ENCODE measurements around the gene SPOCK3. TPM values are rescaled to one million over a fixed set of nuclear protein-coding genes. Genes with fewer than 3 reads are reported as not detected.

The SPOCK3 gene
- total RNA-seq, 2 experiments from 2014 or later: not detected

DNA sequence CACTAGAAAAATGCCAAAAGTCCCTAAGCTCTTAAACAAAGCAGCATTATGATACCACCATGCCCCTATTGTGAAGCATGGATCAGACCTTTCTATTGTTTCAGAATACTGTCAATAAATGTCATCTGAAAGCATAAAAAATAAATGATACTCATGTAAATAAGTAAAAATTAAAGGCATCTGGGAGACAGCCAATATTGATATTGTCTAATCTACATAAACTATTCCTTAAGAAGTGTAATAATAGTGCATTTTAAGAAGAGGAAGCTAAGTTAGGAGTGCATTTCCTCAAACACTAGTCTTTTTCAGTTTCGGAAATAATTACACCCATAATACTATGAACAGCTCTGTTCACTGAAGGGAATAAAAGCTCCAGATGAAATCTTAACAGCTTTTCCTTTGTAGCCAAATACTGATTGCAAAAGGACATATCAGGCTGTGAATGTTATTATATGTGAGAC, 181.6 kb downstream of the SPOCK3 start:
- no peak overlapping the region for H3K27ac ChIP-seq (ENCODE audit: low read depth, low read length, poor library complexity, severe bottlenecking)
- H3K9me3 ChIP-seq (ENCODE audit: low read length): no peaks in the 10 kb centered on the region
- BruUV-seq (replicated peaks): no TSS peak
- no peaks in the 10 kb centered on the region for H3K36me3 ChIP-seq (ENCODE audit: insufficient read depth, low read length)
- H3K4me3 ChIP-seq (ENCODE audit: low read depth, low read length, poor library complexity, severe bottlenecking): no peak overlapping the region
- no peak overlapping the region for H2AFZ ChIP-seq (ENCODE audit: low read length)
- POLR2A ChIA-PET: no interaction called here
- CTCF ChIA-PET (ENCODE audit: unreplicated experiment): no interaction called here
- H3K9me2 ChIP-seq (ENCODE audit: insufficient read depth, low read length): no peaks in the 10 kb centered on the region
- H3K4me1 ChIP-seq (ENCODE audit: insufficient read depth, low read length, poor library complexity, severe bottlenecking): no peaks in the 10 kb centered on the region
- H4K20me1 ChIP-seq (ENCODE audit: insufficient read depth, low read length): no peaks in the 10 kb centered on the region
- no peak overlapping the region for H3K4me2 ChIP-seq (ENCODE audit: low read length)
- H3K79me2 ChIP-seq (ENCODE audit: insufficient read depth, low read depth, low read length): no peaks in the 10 kb centered on the region
- DNase-seq (ENCODE audit: low spot score): no peak
- intact Hi-C loops (cut with micrococcal nuclease; ENCODE audit: unreplicated experiment): no loop called here
- no peak for TF ChIP-seq EZH2phosphoT487 (IDR thresholded peaks at IDR 0.05; ENCODE audit: borderline replicate concordance, low read depth, low read length)
- TF ChIP-seq, protein P1, sequence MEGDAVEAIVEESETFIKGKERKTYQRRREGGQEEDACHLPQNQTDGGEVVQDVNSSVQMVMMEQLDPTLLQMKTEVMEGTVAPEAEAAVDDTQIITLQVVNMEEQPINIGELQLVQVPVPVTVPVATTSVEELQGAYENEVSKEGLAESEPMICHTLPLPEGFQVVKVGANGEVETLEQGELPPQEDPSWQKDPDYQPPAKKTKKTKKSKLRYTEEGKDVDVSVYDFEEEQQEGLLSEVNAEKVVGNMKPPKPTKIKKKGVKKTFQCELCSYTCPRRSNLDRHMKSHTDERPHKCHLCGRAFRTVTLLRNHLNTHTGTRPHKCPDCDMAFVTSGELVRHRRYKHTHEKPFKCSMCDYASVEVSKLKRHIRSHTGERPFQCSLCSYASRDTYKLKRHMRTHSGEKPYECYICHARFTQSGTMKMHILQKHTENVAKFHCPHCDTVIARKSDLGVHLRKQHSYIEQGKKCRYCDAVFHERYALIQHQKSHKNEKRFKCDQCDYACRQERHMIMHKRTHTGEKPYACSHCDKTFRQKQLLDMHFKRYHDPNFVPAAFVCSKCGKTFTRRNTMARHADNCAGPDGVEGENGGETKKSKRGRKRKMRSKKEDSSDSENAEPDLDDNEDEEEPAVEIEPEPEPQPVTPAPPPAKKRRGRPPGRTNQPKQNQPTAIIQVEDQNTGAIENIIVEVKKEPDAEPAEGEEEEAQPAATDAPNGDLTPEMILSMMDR (conservative IDR thresholded peaks at IDR 0.05; ENCODE audit: low read length): no peak

DNA sequence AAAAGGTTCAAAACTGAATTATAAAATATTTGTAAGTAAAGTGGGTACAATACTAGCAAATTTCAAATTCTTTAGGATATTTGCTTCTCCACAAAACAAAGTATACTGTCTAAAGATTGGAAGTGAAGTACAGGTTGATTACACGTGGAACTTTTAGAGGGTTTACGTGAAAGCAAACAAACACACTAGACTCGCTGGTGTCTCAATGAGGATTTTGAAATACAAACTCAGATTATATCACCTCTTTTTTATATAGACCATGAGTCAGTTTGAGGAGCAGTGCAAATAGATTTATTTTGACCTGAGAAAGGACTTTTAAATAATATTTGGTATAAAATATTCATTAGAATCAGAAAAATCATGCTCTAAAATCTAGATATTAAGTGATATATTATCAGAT, 185.0 kb downstream of the SPOCK3 start:
- H3K9me2 ChIP-seq (ENCODE audit: insufficient read depth, low read length): no peaks in the 10 kb centered on the region
- no TSS peak for BruUV-seq (replicated peaks)
- no peak overlapping the region for H2AFZ ChIP-seq (ENCODE audit: low read length)
- no peak overlapping the region for H3K4me2 ChIP-seq (ENCODE audit: low read length)
- ChIA-PET CTCF (ENCODE audit: unreplicated experiment) (no interaction called here), POLR2A (no interaction called here)
- H3K4me1 ChIP-seq (ENCODE audit: insufficient read depth, low read length, poor library complexity, severe bottlenecking): no peaks in the 10 kb centered on the region
- H3K36me3 ChIP-seq (ENCODE audit: insufficient read depth, low read length): no peaks in the 10 kb centered on the region
- H3K4me3 ChIP-seq (ENCODE audit: low read depth, low read length, poor library complexity, severe bottlenecking): no peak overlapping the region
- intact Hi-C loops (cut with micrococcal nuclease; ENCODE audit: unreplicated experiment): no loop called here
- H3K79me2 ChIP-seq (ENCODE audit: insufficient read depth, low read depth, low read length): no peaks in the 10 kb centered on the region
- no peak overlapping the region for H3K27ac ChIP-seq (ENCODE audit: low read depth, low read length, poor library complexity, severe bottlenecking)
- DNase-seq (ENCODE audit: low spot score): no peak
- no peaks in the 10 kb centered on the region for H3K9me3 ChIP-seq (ENCODE audit: low read length)
- H4K20me1 ChIP-seq (ENCODE audit: insufficient read depth, low read length): no peaks in the 10 kb centered on the region
- no peak for TF ChIP-seq EZH2phosphoT487 (IDR thresholded peaks at IDR 0.05; ENCODE audit: borderline replicate concordance, low read depth, low read length)
- TF ChIP-seq, protein P1 (conservative IDR thresholded peaks at IDR 0.05; ENCODE audit: low read length): no peak

DNA sequence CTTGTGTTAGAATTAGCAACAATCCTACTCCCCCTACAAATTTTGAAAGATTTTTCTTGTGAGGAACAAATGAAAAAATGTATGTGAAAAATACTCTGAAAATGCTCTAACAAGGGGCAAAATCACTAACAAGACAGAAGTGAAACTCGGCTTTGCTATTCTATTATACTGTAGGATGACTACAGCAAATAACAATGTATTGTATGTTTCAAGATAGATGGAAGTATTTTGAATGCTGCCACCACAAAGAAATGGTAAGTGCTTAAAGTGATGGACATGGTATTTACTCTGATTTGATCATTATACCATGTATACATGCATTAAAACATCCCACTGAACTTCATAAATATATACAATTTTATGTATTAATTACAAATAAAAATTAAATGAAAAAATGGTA, 192.8 kb downstream of the SPOCK3 start:
- Histone ChIP-seq H3K9me2 (ENCODE audit: insufficient read depth, low read length) (no peaks in the 10 kb centered on the region), H3K4me3 (ENCODE audit: low read depth, low read length, poor library complexity, severe bottlenecking) (no peak overlapping the region), H3K4me1 (ENCODE audit: insufficient read depth, low read length, poor library complexity, severe bottlenecking) (no peaks in the 10 kb centered on the region), H3K79me2 (ENCODE audit: insufficient read depth, low read depth, low read length) (no peaks in the 10 kb centered on the region), H3K4me2 (ENCODE audit: low read length) (no peak overlapping the region), H3K27ac (ENCODE audit: low read depth, low read length, poor library complexity, severe bottlenecking) (no peak overlapping the region), H3K9me3 (ENCODE audit: low read length) (no peaks in the 10 kb centered on the region), H2AFZ (ENCODE audit: low read length) (no peak overlapping the region), H4K20me1 (ENCODE audit: insufficient read depth, low read length) (no peaks in the 10 kb centered on the region), H3K36me3 (ENCODE audit: insufficient read depth, low read length) (no peaks in the 10 kb centered on the region)
- no peak for DNase-seq (ENCODE audit: low spot score)
- TF ChIP-seq EZH2phosphoT487 (IDR thresholded peaks at IDR 0.05; ENCODE audit: borderline replicate concordance, low read depth, low read length): no peak
- TF ChIP-seq, protein P1 (conservative IDR thresholded peaks at IDR 0.05; ENCODE audit: low read length): no peak
- CTCF ChIA-PET (ENCODE audit: unreplicated experiment): no interaction called here
- intact Hi-C loops (cut with micrococcal nuclease; ENCODE audit: unreplicated experiment): no loop called here
- BruUV-seq (replicated peaks): no TSS peak
- POLR2A ChIA-PET: no interaction called here
